Thyroid gland (tissue), 4 donors: ENCODE results near the gene ST8SIA2. TPM values are rescaled to one million over a fixed set of nuclear protein-coding genes. Genes with fewer than 3 reads are reported as not detected.

Experiments used
- DNase-seq, 2 donors: peaks; one replicate each; pipeline ENCODE4 v3.0.0-alpha.2; 2019
- H3K27ac ChIP-seq, 3 donors: fragments of 200-600 bp; sonication (generic); 1 replicate in 2 of 3; 2 replicates in 1 of 3; pipeline ENCODE4 v1.5.1; 2016 to 2019; ENCODE audit warnings: mild to moderate bottlenecking in 1 of 3, moderate library complexity in 1 of 3
- H3K27me3 ChIP-seq: fragments of 200-600 bp; sonication (generic); one replicate; pipeline ENCODE4 v1.5.1; 2019
- H3K36me3 ChIP-seq, 2 donors: fragments of 200-600 bp; sonication (generic); one replicate each; pipeline ENCODE4 v1.5.1; 2016 to 2019
- H3K4me1 ChIP-seq, 2 donors: fragments of 200-600 bp; sonication (generic); one replicate each; pipeline ENCODE4 v1.5.1; 2017 to 2019
- H3K4me3 ChIP-seq, 3 donors: fragments of 200-600 bp; sonication (generic); replicated peaks in 1 of 3; 1 replicate in 2 of 3; 2 replicates in 1 of 3; pipeline ENCODE4 v1.5.1; 2016; ENCODE audit warnings: mild to moderate bottlenecking in 1 of 3
- H3K9me3 ChIP-seq: fragments of 200-600 bp; sonication (generic); one replicate; pipeline ENCODE4 v1.5.1; 2017
- CTCF ChIP-seq, 6 experiments: fragments of 200-600 bp in 3 of 6; fragments of 450-650 bp in 3 of 6; sonication (generic) in 3 of 6; IDR thresholded peaks; one replicate each; pipeline ENCODE4 v1.5.1; 2016 to 2019; ENCODE audit warnings: antibody characterized with exemption in 6 of 6, mild to moderate bottlenecking in 2 of 6, inconsistent platforms in 1 of 6, moderate library complexity in 1 of 6
- POLR2A ChIP-seq, 2 donors: fragments of 450-650 bp; IDR thresholded peaks; one replicate each; pipeline ENCODE4 v1.6.1; 2017; ENCODE audit warnings: antibody characterized with exemption in 2 of 2, mild to moderate bottlenecking in 2 of 2, moderate library complexity in 1 of 2
- WGBS, 2 donors: methylation state at CpG; one replicate each; pipeline ENCODE4 v1.1.5; 2017; 5-methylcytosine and 5-hydroxymethylcytosine counted together
- intact Hi-C: fragments of 100-400 bp; cut with DNase I; formaldehyde crosslinking; loops from one replicate; pipeline ENCODE4 v1.15.1; 2023
- total RNA-seq, 4 donors: library from RNA; depleted of rRNA; stranded (reverse); fragments of >200 nt; gene quantifications; one replicate each; pipeline ENCODE4 v1.2.3, GENCODE V29; 2016

ST8SIA2 gene
- total RNA-seq, 4 donors from 2014 or later: under 0.01 to 4.3 TPM; not detected in 2

DNA sequence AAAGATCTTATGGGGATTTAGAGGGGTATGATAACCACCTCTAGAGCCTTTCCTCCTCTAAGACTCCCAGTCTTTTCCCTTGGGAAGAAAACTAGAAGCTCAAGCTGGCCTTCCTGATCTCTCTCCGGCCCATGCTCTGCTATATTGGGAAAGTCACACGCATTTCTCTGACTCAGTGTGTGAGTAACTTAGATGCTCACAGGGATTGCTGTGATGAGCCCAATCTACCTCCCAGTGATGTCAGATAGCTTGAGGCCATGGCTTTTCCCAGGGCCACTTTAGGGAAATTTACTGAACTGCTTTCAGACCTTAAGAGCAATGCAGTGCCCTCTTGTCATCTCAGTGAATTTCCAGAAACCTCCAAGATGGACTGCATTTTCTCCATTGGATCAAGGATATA, 8.6 kb upstream of the ST8SIA2 start:
- Histone ChIP-seq H3K27me3 (no peaks in the 10 kb centered on the region), H3K36me3 (no peaks in the 10 kb centered on the region), H3K4me3 (no peak overlapping the region), H3K27ac (no peak overlapping the region), H3K9me3 (no peaks in the 10 kb centered on the region), H3K4me1 (no peaks in the 10 kb centered on the region)
- intact Hi-C loops: no loop called here
- TF ChIP-seq POLR2A (IDR thresholded peaks at IDR 0.05): no peak
- TF ChIP-seq CTCF (IDR thresholded peaks at IDR 0.05): no peak
- no peak for DNase-seq
- WGBS, 2 donors: 81 to 87% methylated on average over 2 of the region's 2 CpGs

DNA sequence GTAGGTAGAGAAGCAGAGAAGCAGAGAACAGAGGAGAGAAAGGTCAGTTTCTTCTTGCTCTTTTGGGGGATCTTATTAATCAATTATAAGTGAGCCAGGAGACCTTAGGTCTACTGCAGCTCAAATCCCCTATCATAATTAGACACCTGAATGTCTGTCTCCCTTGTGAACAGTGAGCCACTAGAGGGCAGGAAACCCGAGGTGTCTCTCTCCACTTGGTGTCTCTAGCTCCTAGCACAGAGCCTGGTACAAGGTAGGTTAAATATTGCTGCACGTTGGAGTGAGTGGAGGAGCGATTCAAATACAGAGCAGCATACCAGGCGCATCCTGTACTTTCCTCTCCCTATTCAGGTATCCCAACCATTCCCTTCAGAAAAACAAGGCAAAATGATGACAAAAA, 2.0 kb upstream of the ST8SIA2 start:
- 25 to 32% methylated on average over 4 of the region's 4 CpGs for WGBS, 2 donors
- Histone ChIP-seq H3K36me3 (no peaks in the 10 kb centered on the region), H3K27me3 (no peaks in the 10 kb centered on the region), H3K9me3 (no peaks in the 10 kb centered on the region), H3K4me3 (no peak overlapping the region), H3K27ac (no peak overlapping the region), H3K4me1 (peaks cover 16 to 18% of the 10 kb centered on the region in 2 donors)
- DNase-seq: peak; percentile 32 to 35
- intact Hi-C loops: no loop called here
- TF ChIP-seq POLR2A (IDR thresholded peaks at IDR 0.05) (no peak), CTCF (IDR thresholded peaks at IDR 0.05) (peak in 3 of 6 experiments; percentile 21 to 35 (median 34))

DNA sequence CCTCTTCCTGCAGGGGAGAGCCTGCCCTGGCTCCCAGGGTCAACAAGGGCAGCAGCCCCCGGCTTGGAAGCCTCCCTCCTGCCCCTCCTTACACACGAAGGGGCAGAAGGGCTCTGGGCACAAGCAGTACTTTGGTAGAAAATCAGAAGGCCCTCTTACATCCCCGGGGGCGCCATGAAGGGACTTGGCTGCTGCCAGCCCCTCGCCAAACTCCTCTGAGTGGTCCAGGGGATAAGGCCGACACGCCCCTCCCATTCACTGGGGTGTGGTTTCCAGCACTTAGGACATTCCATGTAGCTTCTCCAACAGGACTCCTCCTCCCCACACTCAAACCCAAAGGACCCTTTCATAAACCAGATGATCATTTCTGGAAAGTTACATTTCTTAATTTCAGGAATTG, 1.2 kb upstream of the ST8SIA2 start:
- 16 to 17% methylated on average over 7 of the region's 7 CpGs for WGBS, 2 donors
- TF ChIP-seq CTCF (IDR thresholded peaks at IDR 0.05) (no peak), POLR2A (IDR thresholded peaks at IDR 0.05) (no peak)
- Histone ChIP-seq H3K36me3 (no peaks in the 10 kb centered on the region), H3K27me3 (no peaks in the 10 kb centered on the region), H3K4me1 (peaks cover 16 to 18% of the 10 kb centered on the region in 2 donors), H3K9me3 (no peaks in the 10 kb centered on the region), H3K27ac (no peak overlapping the region), H3K4me3 (no peak overlapping the region)
- intact Hi-C loops: no loop called here
- no peak for DNase-seq

DNA sequence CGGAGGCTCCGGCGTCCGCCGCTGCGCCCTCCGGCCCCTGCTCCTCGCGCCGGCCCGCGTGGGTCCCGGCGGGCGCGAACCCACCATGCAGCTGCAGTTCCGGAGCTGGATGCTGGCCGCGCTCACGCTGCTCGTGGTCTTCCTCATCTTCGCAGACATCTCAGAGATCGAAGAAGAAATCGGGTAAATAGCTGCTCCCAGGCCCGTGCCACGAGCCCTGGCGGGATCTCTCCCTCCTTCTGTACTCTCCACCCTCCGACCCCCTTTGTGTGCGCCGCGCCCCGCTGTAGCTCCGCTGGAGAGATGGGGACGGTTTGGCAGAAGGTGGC, 263 bp downstream of the ST8SIA2 start:
- DNase-seq: no peak
- peak overlapping the region in 1 of 3 donors; percentile 34 for H3K4me3 ChIP-seq
- 0 to 1% methylated on average over 4 to 13 of the region's 34 CpGs for WGBS, 2 donors
- no peaks in the 10 kb centered on the region for H3K27me3 ChIP-seq
- H3K9me3 ChIP-seq: no peaks in the 10 kb centered on the region
- intact Hi-C loops: no loop called here
- no peaks in the 10 kb centered on the region for H3K36me3 ChIP-seq
- no peak for TF ChIP-seq CTCF (IDR thresholded peaks at IDR 0.05)
- TF ChIP-seq POLR2A (IDR thresholded peaks at IDR 0.05): no peak
- H3K27ac ChIP-seq: no peak overlapping the region
- H3K4me1 ChIP-seq: peaks cover 16 to 25% of the 10 kb centered on the region in 2 donors

DNA sequence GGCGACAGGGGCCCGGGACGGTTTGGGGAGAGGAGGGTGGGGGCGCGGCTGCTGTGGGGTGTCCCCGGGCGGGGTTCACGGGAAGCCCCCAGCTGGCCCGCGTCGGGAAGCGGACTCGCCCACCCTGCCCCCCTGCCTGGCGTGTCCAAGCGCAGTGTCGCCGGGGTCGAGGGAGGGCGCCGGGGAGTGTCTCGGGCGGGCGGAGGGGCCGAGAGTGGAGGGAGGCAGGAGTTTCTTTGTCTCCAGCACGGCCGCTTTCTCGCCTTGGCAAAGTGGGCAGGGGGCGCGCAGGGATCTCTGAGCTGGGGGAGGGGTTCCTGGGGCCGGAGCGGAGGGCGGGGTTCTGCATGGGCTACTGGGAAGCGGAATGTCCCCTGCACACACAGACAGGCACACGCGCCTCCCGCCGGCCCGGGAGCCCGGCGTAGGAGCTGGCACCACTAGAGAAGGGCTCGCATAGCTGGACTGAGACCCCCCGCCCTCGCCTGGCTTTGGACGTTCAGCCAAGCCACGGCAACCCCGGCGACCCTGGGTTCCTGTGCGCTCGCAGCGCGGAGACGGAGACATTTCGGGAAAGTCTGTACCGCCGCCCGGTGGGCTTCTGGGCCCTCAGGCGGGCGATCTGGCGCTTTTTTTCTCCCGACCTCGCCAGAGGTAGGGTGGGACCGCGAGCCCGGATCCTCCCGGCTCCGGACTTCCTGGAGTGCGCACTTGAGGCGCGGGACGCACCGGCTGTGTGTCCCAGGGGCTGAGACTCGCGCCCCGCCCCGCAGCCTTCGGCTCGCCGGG, 822 bp downstream of the ST8SIA2 start:
- 0% methylated on average over 1 to 2 of the region's 78 CpGs for WGBS, 2 donors
- peak overlapping the region in 1 of 3 donors; percentile 34 for H3K4me3 ChIP-seq
- H3K27me3 ChIP-seq: no peaks in the 10 kb centered on the region
- H3K9me3 ChIP-seq: no peaks in the 10 kb centered on the region
- no peak for DNase-seq
- H3K4me1 ChIP-seq: peaks cover 16 to 28% of the 10 kb centered on the region in 2 donors
- no peak for TF ChIP-seq CTCF (IDR thresholded peaks at IDR 0.05)
- no peak for TF ChIP-seq POLR2A (IDR thresholded peaks at IDR 0.05)
- H3K36me3 ChIP-seq: no peaks in the 10 kb centered on the region
- no peak overlapping the region for H3K27ac ChIP-seq
- intact Hi-C loops: no loop called here
